HepG2 (cell line): Measurements from ENCODE around the gene ADAMTS8. TPM values are rescaled to one million over a fixed set of nuclear protein-coding genes. Genes with fewer than 3 reads are reported as not detected.

ENCODE experiments used
- ATAC-seq: fragments of 200-7000 bp; cut with Tn5 transposase; 3 replicates; pipeline ENCODE4 v1.9.1; 2020; ENCODE audit warnings: mild to moderate bottlenecking, moderate library complexity
- BruUV-seq: library from RNA; stranded (reverse); fragments of 400-500 nt; replicated peaks from 2 replicates; lab custom pipeline; 2021; lab: Mats Ljungman, UMichigan
- CTCF ChIA-PET: fragments of 300-600 bp; formaldehyde crosslinking; extraction: SDS; loops from one replicate; lab custom pipeline; 2021; ENCODE audit warnings: low total read pairs, inconsistent platforms, low intra/inter-chr PET ratio; lab: Yijun Ruan, JAX
- POLR2A ChIA-PET: fragments of 350-600 bp; sonication (Branson Sonifier 250); formaldehyde crosslinking; loops from one replicate; lab custom pipeline; 2020; ENCODE audit warnings: antibody characterized with exemption, inconsistent platforms; lab: Yijun Ruan, JAX
- DNase-seq: peaks from one replicate; pipeline ENCODE4 v3.0.0-alpha.2; 2015; ENCODE audit warnings: low spot score
- FAIRE-seq: peaks from 3 replicates; lab custom pipeline; 2011; peaks lifted over from hg19 to GRCh38; lab: Jason Lieb, UNC
- H2AFZ ChIP-seq: one replicate; pipeline ENCODE4 v1.6.1; 2011; ENCODE audit warnings: low read length, inconsistent platforms
- H3K27ac ChIP-seq: fragments of 300-600 bp; 3 replicates; pipeline ENCODE4 v1.8.0; 2011; ENCODE audit warnings: mixed run types, mild to moderate bottlenecking, mixed read lengths, low read length, inconsistent platforms; ENCODE audit not compliant: insufficient read depth; ENCODE audit errors: extremely low read length
- H3K27me3 ChIP-seq, 2 experiments: fragments of 200-600 bp in 1 of 2; 2 replicates in 1 of 2; 3 replicates in 1 of 2; pipeline versions ENCODE4 v1.6.0 to v1.8.0; 2011; ENCODE audit warnings: low read length in 2 of 2, mild to moderate bottlenecking in 2 of 2, moderate library complexity in 2 of 2, inconsistent platforms in 1 of 2; ENCODE audit not compliant: insufficient read depth in 2 of 2, control insufficient read depth in 1 of 2
- H3K36me3 ChIP-seq, 2 experiments: fragments of 200-600 bp in 1 of 2; replicated peaks in 1 of 2; 2 replicates in 1 of 2; 3 replicates in 1 of 2; pipeline versions ENCODE4 v1.5.1 to v1.8.0; 2011; ENCODE audit warnings: low read length in 2 of 2, inconsistent platforms in 1 of 2; ENCODE audit not compliant: insufficient read depth in 2 of 2, control insufficient read depth in 1 of 2
- H3K4me1 ChIP-seq: 2 replicates; pipeline ENCODE4 v1.5.1; 2012; ENCODE audit warnings: low read length, inconsistent platforms; ENCODE audit not compliant: insufficient read depth
- H3K4me2 ChIP-seq: 2 replicates; pipeline ENCODE4 v1.6.0; 2011; ENCODE audit warnings: low read depth, low read length, inconsistent platforms
- H3K4me3 ChIP-seq, 3 experiments: fragments of 200-600 bp in 1 of 3; sonication (generic), shearing (Covaris generic) in 1 of 3; replicated peaks in 1 of 3; 2 replicates each; pipeline ENCODE4 v1.5.1; 2011 to 2016; ENCODE audit warnings: low read length in 3 of 3, inconsistent platforms in 2 of 3, low read depth in 2 of 3, mild to moderate bottlenecking in 2 of 3, control low read depth in 1 of 3, mixed read lengths in 1 of 3; ENCODE audit not compliant: insufficient read depth in 1 of 3
- H3K79me2 ChIP-seq: one replicate; pipeline ENCODE4 v1.6.1; 2011; ENCODE audit warnings: low read length, inconsistent platforms; ENCODE audit not compliant: insufficient read depth
- H3K9ac ChIP-seq: 2 replicates; pipeline ENCODE4 v1.6.0; 2011; ENCODE audit warnings: mild to moderate bottlenecking, low read depth, low read length, inconsistent platforms; ENCODE audit not compliant: insufficient read depth
- H3K9me3 ChIP-seq: 2 replicates; pipeline ENCODE4 v1.5.1; 2012; ENCODE audit warnings: mild to moderate bottlenecking, low read length
- H4K20me1 ChIP-seq: 2 replicates; pipeline ENCODE4 v1.6.0; 2011; ENCODE audit warnings: inconsistent platforms, mild to moderate bottlenecking, low read length, moderate library complexity; ENCODE audit not compliant: insufficient read depth
- CSRNP1 ChIP-seq: sonication (generic); formaldehyde crosslinking; IDR thresholded peaks from 2 replicates; pipeline ENCODE4 v1.8.1; 2023; ENCODE audit warnings: mild to moderate bottlenecking, missing genetic modification reagents
- SNRNP70 ChIP-seq: fragments of 200-400 bp; formaldehyde crosslinking; IDR thresholded peaks from 2 replicates; pipeline ENCODE4 v1.6.1; 2017; ENCODE audit warnings: mild to moderate bottlenecking, low read depth, low read length, moderate library complexity
- ZMAT3 ChIP-seq: sonication (generic); formaldehyde crosslinking; conservative IDR thresholded peaks from 2 replicates; pipeline ENCODE4 v1.7.0; 2021; ENCODE audit warnings: missing genetic modification reagents
- WGBS: methylation state at CpG from one replicate; pipeline ENCODE4 v1.1.6; 2017; ENCODE audit warnings: low lambda C conversion rate; 5-methylcytosine and 5-hydroxymethylcytosine counted together
- in situ Hi-C: cut with HindIII; loops from 2 replicates; pipeline ENCODE4 v1.10.0; 2017; ENCODE audit warnings: low pct_unique_long_range_greater_than_20kb; ENCODE audit not compliant: extremely low pct_ligation_motif_present
- intact Hi-C: fragments of 100-400 bp; cut with micrococcal nuclease; formaldehyde crosslinking; loops from one replicate; pipeline ENCODE4 v1.10.0; 2022; ENCODE audit not compliant: unreplicated experiment
- polyA plus RNA-seq, 8 experiments: library from polyadenylated mRNA; depleted of rRNA in 3 of 8; stranded (reverse) in 7 of 8; unstranded in 1 of 8; fragments of >200 nt; fragmentation: Illumina TruSeq in 4 of 8; extraction: Trizol in 4 of 8; gene quantifications; 2 replicates each; pipeline versions ENCODE4 v1.2.1 to v1.2.3, GENCODE V29; 2011 to 2016; ENCODE audit warnings: low read depth in 4 of 8, missing spikeins in 1 of 8, mixed read lengths in 1 of 8; ENCODE audit not compliant: insufficient read depth in 1 of 8
- total RNA-seq, 5 experiments: library from RNA; depleted of rRNA; stranded (reverse); fragments of >200 nt; fragmentation: Illumina TruSeq; extraction: Trizol; gene quantifications; 2 replicates each; pipeline ENCODE4 v1.2.3, GENCODE V29; 2016; ENCODE audit warnings: low read depth in 1 of 5

ADAMTS8 gene
- total and polyA plus RNA-seq, 2 of the 13 experiments (the other 11 are each of a cell fraction or from before 2014, with no cell fraction given) = not detected

- no peak for TF ChIP-seq SNRNP70
- TF ChIP-seq ZMAT3 (CRISPR knock-in tag) = no peak
Measured at GRCh38 chr11:130452176-130452575, 23.8 kb upstream of the ADAMTS8 start (continued).

DNA sequence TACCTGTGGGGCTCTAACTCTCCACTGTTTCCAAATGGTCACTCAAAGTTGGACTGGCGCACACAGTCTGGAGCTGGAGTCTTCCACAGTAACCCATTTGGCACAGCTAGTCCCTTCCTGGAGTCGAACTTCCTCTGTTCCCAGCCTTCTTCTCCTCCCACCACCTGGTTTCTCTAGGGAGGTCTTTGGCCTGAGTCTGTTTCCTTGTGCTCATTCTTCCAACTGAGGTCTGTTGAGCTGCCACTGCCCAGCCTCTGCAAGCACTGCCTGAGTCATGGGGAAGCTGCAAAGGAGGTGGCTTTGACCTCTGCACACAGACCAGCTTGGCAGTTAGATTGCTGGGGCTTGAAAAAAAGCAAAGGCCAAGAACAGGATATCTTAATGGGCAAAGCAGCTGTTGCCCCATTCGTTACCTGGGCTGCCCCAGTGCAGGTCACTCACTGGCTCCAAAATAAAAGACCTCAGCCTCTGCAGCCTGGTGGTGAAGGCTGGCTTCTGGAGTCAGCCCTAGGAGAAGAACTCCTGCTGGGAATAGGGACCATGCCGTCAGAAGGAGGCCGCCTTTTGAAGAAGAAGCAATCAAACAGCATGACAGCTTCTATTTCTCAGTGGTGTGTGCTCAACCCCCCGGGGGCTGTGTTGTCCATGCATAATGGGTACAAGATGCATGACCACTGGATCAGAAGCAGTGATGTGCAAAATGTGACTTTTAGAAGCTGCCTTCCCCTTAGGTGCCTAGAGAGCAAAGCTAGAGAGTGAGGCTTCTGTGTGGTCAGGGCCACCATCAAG is 23.0 kb upstream of the ADAMTS8 start:
- no peaks in the 10 kb centered on the region for H3K79me2 ChIP-seq
- no peaks in the 10 kb centered on the region for H4K20me1 ChIP-seq
- H3K4me3 ChIP-seq = no peak overlapping the region
- no TSS peak for BruUV-seq
- ATAC-seq (no peak), DNase-seq (no peak), FAIRE-seq (no peak)
- no peak overlapping the region for H3K27ac ChIP-seq
- H3K36me3 ChIP-seq = no peaks in the 10 kb centered on the region
- H3K4me1 ChIP-seq = no peaks in the 10 kb centered on the region
- H3K9ac ChIP-seq = no peak overlapping the region
- POLR2A ChIA-PET = no interaction called here
- no peak for TF ChIP-seq CSRNP1 (CRISPR knock-in tag)
- H2AFZ ChIP-seq = no peak overlapping the region
- 22% methylated on average over 6 of the region's 6 CpGs for WGBS
- H3K9me3 ChIP-seq = no peaks in the 10 kb centered on the region
- in situ Hi-C loops = no loop called here
- CTCF ChIA-PET = no interaction called here
- H3K4me2 ChIP-seq = no peak overlapping the region
- peaks cover 4 to 53% of the 10 kb centered on the region in 2 experiments; a peak in 3 of 5 replicates for H3K27me3 ChIP-seq
- intact Hi-C loops = no loop called here
